Ascending aorta (tissue), 2 donors: ENCODE measurements around the gene NLRC3. TPM values are rescaled to one million over a fixed set of nuclear protein-coding genes. Genes with fewer than 3 reads are reported as not detected.

Experiments
- DNase-seq, 2 donors: peaks; one replicate each; pipeline ENCODE4 v3.0.0-alpha.2; 2019; ENCODE audit warnings: low spot score in 2 of 2
- H3K27ac ChIP-seq, 2 donors: fragments of 200-600 bp; sonication (generic); one replicate each; pipeline ENCODE4 v1.5.1; 2016 to 2017; ENCODE audit warnings: mild to moderate bottlenecking in 1 of 2
- H3K27me3 ChIP-seq: fragments of 200-600 bp; sonication (generic); one replicate; pipeline ENCODE4 v1.5.1; 2017
- H3K36me3 ChIP-seq, 2 donors: fragments of 200-600 bp; sonication (generic); one replicate each; pipeline ENCODE4 v1.5.1; 2016
- H3K4me1 ChIP-seq, 2 donors: fragments of 200-600 bp; sonication (generic); one replicate each; pipeline ENCODE4 v1.5.1; 2016 to 2017; ENCODE audit warnings: mild to moderate bottlenecking in 1 of 2
- H3K4me3 ChIP-seq, 2 donors: fragments of 200-600 bp; sonication (generic); one replicate each; pipeline ENCODE4 v1.5.1; 2016 to 2017; ENCODE audit warnings: mild to moderate bottlenecking in 1 of 2
- H3K9me3 ChIP-seq, 2 donors: fragments of 200-600 bp; sonication (generic); one replicate each; pipeline ENCODE4 v1.5.1; 2016
- intact Hi-C: fragments of 100-400 bp; cut with DNase I; formaldehyde crosslinking; loops from one replicate; pipeline ENCODE4 v1.15.1; 2023
- total RNA-seq: library from RNA; depleted of rRNA; stranded (reverse); fragments of >200 nt; gene quantifications from one replicate; pipeline ENCODE4 v1.1.0, GENCODE V29; 2016
- TF ChIP-seq, protein P1 (sequence below), 3 experiments: fragments of 200-600 bp in 2 of 3; fragments of 450-650 bp in 1 of 3; sonication (generic) in 2 of 3; IDR thresholded peaks; one replicate each; pipeline ENCODE4 v1.5.1; 2016 to 2019; ENCODE audit warnings: antibody characterized with exemption in 3 of 3, mild to moderate bottlenecking in 1 of 3, moderate library complexity in 1 of 3

The NLRC3 gene
- total RNA-seq, 1 donor from 2014 or later, result 2.1 TPM

- Histone ChIP-seq H3K27me3 (no peaks in the 10 kb centered on the region), H3K27ac (no peak overlapping the region), H3K36me3 (peaks cover 0 to 34% of the 10 kb centered on the region in 2 donors), H3K4me3 (no peak overlapping the region), H3K4me1 (no peaks in the 10 kb centered on the region), H3K9me3 (no peaks in the 10 kb centered on the region)
- no peak for DNase-seq
- intact Hi-C loops, result no loop called here
- TF ChIP-seq, protein P1, sequence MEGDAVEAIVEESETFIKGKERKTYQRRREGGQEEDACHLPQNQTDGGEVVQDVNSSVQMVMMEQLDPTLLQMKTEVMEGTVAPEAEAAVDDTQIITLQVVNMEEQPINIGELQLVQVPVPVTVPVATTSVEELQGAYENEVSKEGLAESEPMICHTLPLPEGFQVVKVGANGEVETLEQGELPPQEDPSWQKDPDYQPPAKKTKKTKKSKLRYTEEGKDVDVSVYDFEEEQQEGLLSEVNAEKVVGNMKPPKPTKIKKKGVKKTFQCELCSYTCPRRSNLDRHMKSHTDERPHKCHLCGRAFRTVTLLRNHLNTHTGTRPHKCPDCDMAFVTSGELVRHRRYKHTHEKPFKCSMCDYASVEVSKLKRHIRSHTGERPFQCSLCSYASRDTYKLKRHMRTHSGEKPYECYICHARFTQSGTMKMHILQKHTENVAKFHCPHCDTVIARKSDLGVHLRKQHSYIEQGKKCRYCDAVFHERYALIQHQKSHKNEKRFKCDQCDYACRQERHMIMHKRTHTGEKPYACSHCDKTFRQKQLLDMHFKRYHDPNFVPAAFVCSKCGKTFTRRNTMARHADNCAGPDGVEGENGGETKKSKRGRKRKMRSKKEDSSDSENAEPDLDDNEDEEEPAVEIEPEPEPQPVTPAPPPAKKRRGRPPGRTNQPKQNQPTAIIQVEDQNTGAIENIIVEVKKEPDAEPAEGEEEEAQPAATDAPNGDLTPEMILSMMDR (IDR thresholded peaks at IDR 0.05), result no peak
These were observed 12.3 kb upstream of the NLRC3 start for GRCh38 chr16:3589441-3589921.

- H3K36me3 ChIP-seq, result peaks cover under 1 to 32% of the 10 kb centered on the region in 2 donors
- TF ChIP-seq, protein P1 (IDR thresholded peaks at IDR 0.05), result no peak
- no peak for DNase-seq
These were observed 11.8 kb upstream of the NLRC3 start for GRCh38 chr16:3589001-3589400.

GRCh38 chr16:3587547-3588110 lies 10.4 kb upstream of the NLRC3 start:
- Histone ChIP-seq H3K36me3 (peaks cover 10 to 39% of the 10 kb centered on the region in 2 donors), H3K9me3 (no peaks in the 10 kb centered on the region), H3K4me1 (no peaks in the 10 kb centered on the region), H3K4me3 (no peak overlapping the region), H3K27ac (no peak overlapping the region), H3K27me3 (no peaks in the 10 kb centered on the region)
- intact Hi-C loops, result no loop called here
- DNase-seq, result no peak
- TF ChIP-seq, protein P1 (IDR thresholded peaks at IDR 0.05), result no peak

More at GRCh38 chr16:3589001-3589400, 11.8 kb upstream of the NLRC3 start:
- H3K4me1 ChIP-seq, result no peaks in the 10 kb centered on the region
- no peak overlapping the region for H3K27ac ChIP-seq
- no peaks in the 10 kb centered on the region for H3K9me3 ChIP-seq
- no peak overlapping the region for H3K4me3 ChIP-seq
- H3K27me3 ChIP-seq, result no peaks in the 10 kb centered on the region
- intact Hi-C loops, result no loop called here

- Histone ChIP-seq H3K4me1 (no peaks in the 10 kb centered on the region), H3K9me3 (no peaks in the 10 kb centered on the region), H3K4me3 (no peak overlapping the region), H3K27me3 (no peaks in the 10 kb centered on the region), H3K27ac (no peak overlapping the region), H3K36me3 (peaks cover 15 to 28% of the 10 kb centered on the region in 2 donors)
- intact Hi-C loops, result no loop called here
- DNase-seq, result no peak
- TF ChIP-seq, protein P1 (IDR thresholded peaks at IDR 0.05), result no peak
These were observed 7.2 kb upstream of the NLRC3 start for GRCh38 chr16:3584412-3584811.

- intact Hi-C loops, result no loop called here
- H3K27me3 ChIP-seq, result no peaks in the 10 kb centered on the region
- no peak overlapping the region for H3K4me3 ChIP-seq
- TF ChIP-seq, protein P1 (IDR thresholded peaks at IDR 0.05), result no peak
- H3K27ac ChIP-seq, result no peak overlapping the region
- no peaks in the 10 kb centered on the region for H3K4me1 ChIP-seq
- H3K9me3 ChIP-seq, result no peaks in the 10 kb centered on the region
- no peak for DNase-seq
- peaks cover 15 to 28% of the 10 kb centered on the region in 2 donors for H3K36me3 ChIP-seq
These were observed 6.3 kb upstream of the NLRC3 start for GRCh38 chr16:3583303-3584038.
